GM13977 (cell line): ENCODE data around the gene BHLHE41.

Experiments
- DNase-seq: peaks from one replicate; pipeline ENCODE4 v3.0.0; 2012; ENCODE audit warnings: low spot score
- CTCF ChIP-seq: IDR thresholded peaks from 2 replicates; pipeline ENCODE4 v1.5.1; 2012; ENCODE audit warnings: mild to moderate bottlenecking, control low read depth; ENCODE audit not compliant: insufficient read depth; ENCODE audit errors: extremely low read depth, missing control alignments
- in situ Hi-C: fragments of 300-500 bp; cut with MboI; formaldehyde crosslinking; loops from one replicate; pipeline ENCODE4 v1.12.0; 2022; ENCODE audit warnings: low sequenced_read_pairs, low pct_unique_long_range_greater_than_20kb, mixed read lengths, inconsistent platforms; ENCODE audit not compliant: unreplicated experiment

Gene BHLHE41

GRCh38 chr12:26150736-26151450 lies 26.1 kb upstream of the BHLHE41 start:
- in situ Hi-C loops: no loop called here
- no peak for DNase-seq

GRCh38 chr12:26149968-26150500 lies 25.2 kb upstream of the BHLHE41 start:
- in situ Hi-C loops: no loop called here
- no peak for TF ChIP-seq CTCF
- DNase-seq: no peak

More at GRCh38 chr12:26150736-26151450, 26.1 kb upstream of the BHLHE41 start:
- TF ChIP-seq CTCF: no peak

- no peak for DNase-seq
- no peak for TF ChIP-seq CTCF
- in situ Hi-C loops: no loop called here
Observed at GRCh38 chr12:26148291-26148690, 23.5 kb upstream of the BHLHE41 start.

- no peak for DNase-seq
- in situ Hi-C loops: no loop called here
- TF ChIP-seq CTCF: no peak
Observed at GRCh38 chr12:26143291-26143690, 18.5 kb upstream of the BHLHE41 start.

GRCh38 chr12:26138860-26139259 lies 14.0 kb upstream of the BHLHE41 start:
- TF ChIP-seq CTCF: no peak
- in situ Hi-C loops: no loop called here
- no peak for DNase-seq

- in situ Hi-C loops: no loop called here
- no peak for DNase-seq
- no peak for TF ChIP-seq CTCF
Observed at GRCh38 chr12:26136688-26137087, 11.9 kb upstream of the BHLHE41 start.
